ENCODE data around the gene TFF1.
A peak's percentile ranks its signal among the peaks of the same experiment; 100 is the strongest.

DNA sequence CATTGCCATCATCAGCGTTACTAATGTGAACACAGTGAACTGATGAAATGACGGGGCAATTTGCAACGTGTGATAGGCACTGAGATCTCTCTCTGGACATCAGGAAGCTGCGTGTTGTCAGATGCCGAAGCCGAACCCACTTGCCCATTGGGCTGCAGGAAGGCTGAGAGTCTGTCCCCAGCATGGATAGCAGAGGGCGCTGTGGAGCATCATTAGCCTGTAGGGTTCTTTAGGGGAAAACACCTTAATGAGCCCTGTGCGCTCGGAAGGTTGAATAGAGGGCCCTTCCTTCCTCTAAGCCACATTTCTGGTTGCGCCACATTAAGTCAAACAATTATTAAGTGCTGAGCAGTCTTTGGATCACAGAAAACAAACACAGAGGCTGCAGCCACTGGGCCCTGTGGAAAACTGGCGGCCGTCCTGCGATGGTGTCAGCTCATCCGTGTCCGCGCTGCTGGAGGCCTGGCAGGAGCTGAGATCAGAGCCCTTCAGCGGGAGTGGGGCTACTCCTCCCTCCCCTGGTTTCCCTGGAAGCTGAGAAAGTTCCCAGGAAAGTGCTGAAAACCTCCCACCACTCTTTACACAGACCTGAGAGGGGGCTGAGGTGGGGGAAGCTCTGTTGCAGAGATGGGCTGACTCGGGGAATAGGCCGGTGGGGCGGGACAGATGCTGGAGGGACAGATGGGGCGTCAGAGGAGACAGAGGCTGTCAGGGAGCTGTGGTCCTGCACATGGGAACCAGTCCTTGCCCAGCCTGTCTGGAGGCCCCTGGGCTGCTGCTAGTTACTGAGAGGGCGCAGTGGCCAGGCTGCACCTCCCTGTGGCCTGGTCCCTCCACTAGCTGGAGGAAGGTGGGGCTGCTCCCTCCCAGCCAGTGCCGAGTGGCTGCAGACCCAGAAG is 28.3 kb downstream of the TFF1 start:
- TF ChIP-seq, protein P1, sequence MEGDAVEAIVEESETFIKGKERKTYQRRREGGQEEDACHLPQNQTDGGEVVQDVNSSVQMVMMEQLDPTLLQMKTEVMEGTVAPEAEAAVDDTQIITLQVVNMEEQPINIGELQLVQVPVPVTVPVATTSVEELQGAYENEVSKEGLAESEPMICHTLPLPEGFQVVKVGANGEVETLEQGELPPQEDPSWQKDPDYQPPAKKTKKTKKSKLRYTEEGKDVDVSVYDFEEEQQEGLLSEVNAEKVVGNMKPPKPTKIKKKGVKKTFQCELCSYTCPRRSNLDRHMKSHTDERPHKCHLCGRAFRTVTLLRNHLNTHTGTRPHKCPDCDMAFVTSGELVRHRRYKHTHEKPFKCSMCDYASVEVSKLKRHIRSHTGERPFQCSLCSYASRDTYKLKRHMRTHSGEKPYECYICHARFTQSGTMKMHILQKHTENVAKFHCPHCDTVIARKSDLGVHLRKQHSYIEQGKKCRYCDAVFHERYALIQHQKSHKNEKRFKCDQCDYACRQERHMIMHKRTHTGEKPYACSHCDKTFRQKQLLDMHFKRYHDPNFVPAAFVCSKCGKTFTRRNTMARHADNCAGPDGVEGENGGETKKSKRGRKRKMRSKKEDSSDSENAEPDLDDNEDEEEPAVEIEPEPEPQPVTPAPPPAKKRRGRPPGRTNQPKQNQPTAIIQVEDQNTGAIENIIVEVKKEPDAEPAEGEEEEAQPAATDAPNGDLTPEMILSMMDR (IDR thresholded peaks at IDR 0.05), result peak; percentile 33 to 92 (median 80)
- peak in 1 of 2 donors; percentile 42 for TF ChIP-seq POLR2A (IDR thresholded peaks at IDR 0.05)

Measured in thyroid gland (tissue), 4 donors.